H9 (cell line): ENCODE results near the gene PPIH. TPM values are rescaled to one million over a fixed set of nuclear protein-coding genes. Genes with fewer than 3 reads are reported as not detected.

ENCODE experiments used
- DNase-seq: peaks from one replicate; pipeline ENCODE4 v3.0.0-alpha.2; 2017
- H2AFZ ChIP-seq: one replicate; pipeline ENCODE4 v1.6.1; 2013; ENCODE audit warnings: mild to moderate bottlenecking, low read length, control low read depth, moderate library complexity
- H2AK5ac ChIP-seq: 2 replicates; pipeline ENCODE4 v1.6.1; 2013; ENCODE audit warnings: low read length, control low read depth, mixed read lengths; ENCODE audit not compliant: insufficient read length
- H2BK120ac ChIP-seq: one replicate; pipeline ENCODE4 v1.6.1; 2013; ENCODE audit warnings: low read depth, mild to moderate bottlenecking, low read length, control low read depth, inconsistent platforms; ENCODE audit not compliant: poor library complexity, severe bottlenecking
- H2BK12ac ChIP-seq: 2 replicates; pipeline ENCODE4 v1.6.1; 2013; ENCODE audit warnings: low read length, control low read depth, mixed read lengths, low read depth; ENCODE audit not compliant: insufficient read length
- H2BK15ac ChIP-seq: 2 replicates; pipeline ENCODE4 v1.6.1; 2013; ENCODE audit warnings: low read depth, low read length, control low read depth
- H2BK20ac ChIP-seq: one replicate; pipeline ENCODE4 v1.6.1; 2013; ENCODE audit warnings: low read depth, mild to moderate bottlenecking, low read length, control low read depth, inconsistent platforms; ENCODE audit not compliant: poor library complexity, severe bottlenecking
- H2BK5ac ChIP-seq: 2 replicates; pipeline ENCODE4 v1.6.1; 2013; ENCODE audit warnings: low read length, control low read depth, mixed read lengths; ENCODE audit not compliant: insufficient read length
- H3K14ac ChIP-seq: 2 replicates; pipeline ENCODE4 v1.6.1; 2013; ENCODE audit warnings: low read length, control low read depth; ENCODE audit not compliant: insufficient read depth
- H3K18ac ChIP-seq: 2 replicates; pipeline ENCODE4 v1.6.1; 2013; ENCODE audit warnings: low read depth, mild to moderate bottlenecking, mixed read lengths, low read length, control low read depth; ENCODE audit not compliant: insufficient read length
- H3K23ac ChIP-seq: 2 replicates; pipeline ENCODE4 v1.6.1; 2013; ENCODE audit warnings: low read length, control low read depth, mixed read lengths, low read depth; ENCODE audit not compliant: insufficient read length
- H3K23me2 ChIP-seq: 2 replicates; pipeline ENCODE4 v1.6.1; 2013; ENCODE audit warnings: low read depth, mild to moderate bottlenecking, mixed read lengths, low read length, control low read depth; ENCODE audit not compliant: insufficient read length, poor library complexity, severe bottlenecking
- H3K27ac ChIP-seq: 2 replicates; pipeline ENCODE4 v1.5.1; 2013; ENCODE audit warnings: low read length, control low read depth, mixed read lengths, low read depth; ENCODE audit not compliant: insufficient read length
- H3K27me3 ChIP-seq: 2 replicates; pipeline ENCODE4 v1.6.1; 2013; ENCODE audit warnings: low read length, control low read depth, inconsistent platforms; ENCODE audit not compliant: insufficient read depth
- H3K4ac ChIP-seq: 2 replicates; pipeline ENCODE4 v1.6.1; 2013; ENCODE audit warnings: low read depth, mild to moderate bottlenecking, control low read depth, inconsistent platforms, low read length, moderate library complexity
- H3K4me1 ChIP-seq: 2 replicates; pipeline ENCODE4 v1.6.1; 2013; ENCODE audit warnings: low read length, control low read depth, inconsistent platforms; ENCODE audit not compliant: insufficient read depth
- H3K4me2 ChIP-seq: 2 replicates; pipeline ENCODE4 v1.6.1; 2013; ENCODE audit warnings: low read length, control low read depth, mixed read lengths; ENCODE audit not compliant: insufficient read length, insufficient read depth
- H3K56ac ChIP-seq: 2 replicates; pipeline ENCODE4 v1.6.1; 2013; ENCODE audit warnings: low read depth, mild to moderate bottlenecking, mixed read lengths, low read length, control low read depth; ENCODE audit not compliant: insufficient read length
- H3K79me1 ChIP-seq: 2 replicates; pipeline ENCODE4 v1.6.1; 2013; ENCODE audit warnings: low read depth, mild to moderate bottlenecking, moderate library complexity, low read length, control low read depth, inconsistent platforms; ENCODE audit not compliant: insufficient read depth, poor library complexity, severe bottlenecking
- H3K79me2 ChIP-seq: 2 replicates; pipeline ENCODE4 v1.6.1; 2013; ENCODE audit warnings: low read length, control low read depth, inconsistent platforms; ENCODE audit not compliant: insufficient read depth
- H3K9ac ChIP-seq: 2 replicates; pipeline ENCODE4 v1.6.1; 2013; ENCODE audit warnings: low read length, control low read depth, mixed read lengths; ENCODE audit not compliant: insufficient read length; ENCODE audit errors: extremely low read depth
- H3K9me3 ChIP-seq: one replicate; pipeline ENCODE4 v1.6.1; 2013; ENCODE audit warnings: low read depth, low read length, inconsistent platforms; ENCODE audit not compliant: control insufficient read depth
- H3T11ph ChIP-seq: one replicate; pipeline ENCODE4 v1.6.1; 2013; ENCODE audit warnings: mild to moderate bottlenecking, low read length, control low read depth, inconsistent platforms
- H4K20me1 ChIP-seq: one replicate; pipeline ENCODE4 v1.6.1; 2013; ENCODE audit not compliant: control insufficient read depth, insufficient read length, insufficient read depth
- H4K5ac ChIP-seq: 2 replicates; pipeline ENCODE4 v1.6.1; 2013; ENCODE audit warnings: low read depth, mild to moderate bottlenecking, mixed read lengths, low read length, control low read depth; ENCODE audit not compliant: insufficient read length
- H4K8ac ChIP-seq: replicated peaks from 2 replicates; pipeline ENCODE4 v1.6.1; 2013; ENCODE audit warnings: low read length, control low read depth, mixed read lengths, low read depth; ENCODE audit not compliant: insufficient read length
- H4K91ac ChIP-seq: 2 replicates; pipeline ENCODE4 v1.6.1; 2013; ENCODE audit warnings: low read depth, mild to moderate bottlenecking, moderate library complexity, mixed read lengths, low read length, control low read depth; ENCODE audit not compliant: insufficient read length
- H3K27ac Mint-ChIP-seq, 3 experiments: 2 replicates in 2 of 3; 3 replicates in 1 of 3; pipeline ENCODE4 v1.8.0; 2020 to 2021; ENCODE audit warnings: mixed read lengths in 3 of 3, mild to moderate bottlenecking in 1 of 3, moderate library complexity in 1 of 3
- H3K27me3 Mint-ChIP-seq: 2 replicates; pipeline ENCODE4 v1.8.0; 2021; ENCODE audit warnings: low read depth, mild to moderate bottlenecking, moderate library complexity, mixed read lengths
- H3K36me3 Mint-ChIP-seq, 3 experiments: 2 replicates in 2 of 3; 3 replicates in 1 of 3; pipeline ENCODE4 v1.8.0; 2020 to 2021; ENCODE audit warnings: low read depth in 3 of 3, mixed read lengths in 3 of 3; ENCODE audit not compliant: insufficient read depth in 1 of 3
- H3K4me1 Mint-ChIP-seq, 2 experiments: 2 replicates each; pipeline ENCODE4 v1.8.0; 2020; ENCODE audit warnings: mixed read lengths in 2 of 2
- H3K4me3 Mint-ChIP-seq, 2 experiments: 2 replicates in 1 of 2; 3 replicates in 1 of 2; pipeline ENCODE4 v1.8.0; 2020 to 2021; ENCODE audit warnings: mild to moderate bottlenecking in 2 of 2, mixed read lengths in 2 of 2, moderate library complexity in 1 of 2
- H3K9me3 Mint-ChIP-seq, 2 experiments: 2 replicates in 1 of 2; 3 replicates in 1 of 2; pipeline ENCODE4 v1.8.0; 2020; ENCODE audit warnings: mild to moderate bottlenecking in 2 of 2, mixed read lengths in 2 of 2, moderate library complexity in 1 of 2
- CTCF ChIP-seq: fragments of 200-600 bp; sonication (generic); conservative IDR thresholded peaks from 3 replicates; pipeline ENCODE4 v1.8.0; 2021; ENCODE audit warnings: antibody characterized with exemption, mild to moderate bottlenecking
- WGBS: extraction: QIAGEN DNeasy Blood & Tissue Kit; methylation state at CpG from one replicate; pipeline ENCODE4 v1.1.7; 2013; ENCODE audit warnings: missing lambda C conversion rate, low lambda C conversion rate, mixed read lengths; ENCODE audit not compliant: insufficient read length; ENCODE audit errors: extremely low coverage; 5-methylcytosine and 5-hydroxymethylcytosine counted together
- total RNA-seq: library from RNA; stranded (reverse); gene quantifications from 2 replicates; pipeline ENCODE4 v1.2.1, GENCODE V29; 2021

The PPIH gene
- total RNA-seq, 1 experiment from 2014 or later, result 89.3 TPM

GRCh38 chr1:42690477-42691156, 32.4 kb downstream of the PPIH start:
- no peaks in the 10 kb centered on the region for H3K27me3 ChIP-seq
- Mint-ChIP-seq H3K9me3 (no peaks in the 10 kb centered on the region), H3K4me1 (peaks cover 53 to 60% of the 10 kb centered on the region in 2 experiments), H3K27ac (no peak overlapping the region), H3K36me3 (peaks cover 18 to 58% (median 52%) of the 10 kb centered on the region in 3 experiments), H3K4me3 (no peak overlapping the region), H3K27me3 (no peaks in the 10 kb centered on the region)
- no peak overlapping the region for H3K23ac ChIP-seq
- H3K18ac ChIP-seq, result no peak overlapping the region
- H3K9ac ChIP-seq, result no peak overlapping the region
- no peaks in the 10 kb centered on the region for H3K23me2 ChIP-seq
- no peak overlapping the region for H2BK12ac ChIP-seq
- H4K91ac ChIP-seq, result no peak overlapping the region
- no peak for DNase-seq
- H3K27ac ChIP-seq, result no peak overlapping the region
- peaks cover 79% of the 10 kb centered on the region for H3K79me2 ChIP-seq
- H3K4me1 ChIP-seq, result no peaks in the 10 kb centered on the region
- peaks cover 6% of the 10 kb centered on the region for H3K79me1 ChIP-seq
- TF ChIP-seq CTCF, result peak; percentile 19; the same call in 1 of the 3 replicates
- no peak overlapping the region for H2BK120ac ChIP-seq
- no peak overlapping the region for H3K4ac ChIP-seq
- no CpG with 5 or more reads among the region's 1 CpG for WGBS
- no peak overlapping the region for H3K14ac ChIP-seq
- H3K4me2 ChIP-seq, result no peak overlapping the region
- H2AK5ac ChIP-seq, result no peak overlapping the region
- no peaks in the 10 kb centered on the region for H3K9me3 ChIP-seq
- no peak overlapping the region for H4K5ac ChIP-seq
- H4K8ac ChIP-seq, result no peak overlapping the region
- H4K20me1 ChIP-seq, result no peaks in the 10 kb centered on the region
- no peak overlapping the region for H3T11ph ChIP-seq
- H2BK20ac ChIP-seq, result no peak overlapping the region
- no peak overlapping the region for H2BK5ac ChIP-seq
- H3K56ac ChIP-seq, result no peak overlapping the region
- no peak overlapping the region for H2AFZ ChIP-seq
- no peak overlapping the region for H2BK15ac ChIP-seq
